ENCODE measurements around the gene GGA1.

DNA sequence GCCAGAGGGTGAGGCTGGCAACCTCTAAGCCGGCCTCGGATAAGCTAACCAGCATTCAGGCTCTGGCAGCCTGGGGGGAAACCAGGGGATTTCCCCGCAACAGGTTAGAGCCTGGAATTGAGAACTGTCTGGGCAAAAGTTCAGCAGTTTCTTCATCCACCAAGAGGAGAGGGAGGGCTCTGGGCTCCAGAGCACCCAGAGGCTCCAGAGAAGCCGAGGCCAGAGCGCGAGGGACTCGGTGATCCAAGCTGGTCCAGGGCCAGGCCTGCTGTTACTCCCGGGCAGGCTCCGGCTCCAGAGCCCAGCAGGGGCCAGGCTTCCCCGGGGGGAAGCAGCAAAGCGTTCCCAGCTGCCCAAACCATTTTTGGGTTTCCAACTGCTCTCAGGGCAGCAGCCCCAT, 17.5 kb downstream of the GGA1 start:
- TF ChIP-seq EZH2 (IDR thresholded peaks at IDR 0.05) (no peak), FOXP2 (optimal IDR thresholded peaks at IDR 0.05; ENCODE audit: control extremely low read depth, extremely low read length, insufficient read depth) (no peak)
